ENCODE measurements around the gene NOL4.
"Not testable (repeated sequence)": the region's sequence is repeated elsewhere in the genome, so short reads cannot be mapped to it uniquely, and the experiment has no call there.

The NOL4 gene, protein sequence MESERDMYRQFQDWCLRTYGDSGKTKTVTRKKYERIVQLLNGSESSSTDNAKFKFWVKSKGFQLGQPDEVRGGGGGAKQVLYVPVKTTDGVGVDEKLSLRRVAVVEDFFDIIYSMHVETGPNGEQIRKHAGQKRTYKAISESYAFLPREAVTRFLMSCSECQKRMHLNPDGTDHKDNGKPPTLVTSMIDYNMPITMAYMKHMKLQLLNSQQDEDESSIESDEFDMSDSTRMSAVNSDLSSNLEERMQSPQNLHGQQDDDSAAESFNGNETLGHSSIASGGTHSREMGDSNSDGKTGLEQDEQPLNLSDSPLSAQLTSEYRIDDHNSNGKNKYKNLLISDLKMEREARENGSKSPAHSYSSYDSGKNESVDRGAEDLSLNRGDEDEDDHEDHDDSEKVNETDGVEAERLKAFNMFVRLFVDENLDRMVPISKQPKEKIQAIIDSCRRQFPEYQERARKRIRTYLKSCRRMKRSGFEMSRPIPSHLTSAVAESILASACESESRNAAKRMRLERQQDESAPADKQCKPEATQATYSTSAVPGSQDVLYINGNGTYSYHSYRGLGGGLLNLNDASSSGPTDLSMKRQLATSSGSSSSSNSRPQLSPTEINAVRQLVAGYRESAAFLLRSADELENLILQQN

DNA sequence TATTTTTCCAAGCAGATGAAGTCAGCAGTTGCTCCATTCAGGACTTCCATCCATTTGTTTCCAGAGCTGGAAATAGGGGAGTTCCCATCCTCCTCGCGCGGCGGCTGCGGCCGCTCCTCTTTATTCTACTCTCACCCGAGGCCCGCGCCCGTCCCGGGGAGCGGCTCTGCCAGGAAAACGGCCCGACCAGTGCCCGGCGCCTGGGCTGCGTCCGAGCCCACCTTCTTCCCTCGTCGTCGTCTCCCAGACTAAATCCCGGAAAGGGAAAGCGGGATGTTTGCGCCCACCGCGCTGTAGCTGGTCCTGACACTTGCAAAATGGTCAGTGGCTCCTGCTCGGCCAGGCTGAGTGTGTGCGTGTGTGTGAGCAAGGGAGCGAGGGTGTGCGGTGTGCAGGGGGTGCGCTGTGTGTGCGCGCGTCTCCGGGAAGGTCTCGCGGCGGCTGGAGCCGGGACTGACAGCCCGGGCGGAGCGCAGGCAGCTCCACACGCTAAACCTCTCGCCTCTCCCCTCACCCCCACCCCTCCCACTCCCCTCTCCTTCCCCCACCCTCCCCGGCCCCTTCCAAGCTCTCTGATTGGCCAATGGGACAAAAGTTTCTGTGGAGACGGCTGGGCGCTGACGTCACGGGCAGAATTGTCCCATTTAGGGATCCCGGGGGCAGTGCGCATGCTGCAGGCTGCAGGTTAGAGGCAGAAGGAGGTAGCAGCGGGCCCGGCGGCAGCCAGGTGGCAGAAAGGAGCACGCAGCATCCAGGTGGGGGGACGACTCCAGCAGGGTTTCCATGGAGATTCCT, at the start of gene NOL4:
Gene NOL4 (minus strand): TSS at position 491 of the 795 bp plus-strand sequence. CDS start 1,660 bp downstream, outside the sequence.
- DNase-seq, result no peak

- DNase-seq, result not testable (repeated sequence)
Observed at GRCh38 chr18:34266029-34266428, 41.3 kb upstream of the NOL4 start.

GRCh38 chr18:34261865-34262780, 37.4 kb upstream of the NOL4 start:
- no peak for DNase-seq

DNA sequence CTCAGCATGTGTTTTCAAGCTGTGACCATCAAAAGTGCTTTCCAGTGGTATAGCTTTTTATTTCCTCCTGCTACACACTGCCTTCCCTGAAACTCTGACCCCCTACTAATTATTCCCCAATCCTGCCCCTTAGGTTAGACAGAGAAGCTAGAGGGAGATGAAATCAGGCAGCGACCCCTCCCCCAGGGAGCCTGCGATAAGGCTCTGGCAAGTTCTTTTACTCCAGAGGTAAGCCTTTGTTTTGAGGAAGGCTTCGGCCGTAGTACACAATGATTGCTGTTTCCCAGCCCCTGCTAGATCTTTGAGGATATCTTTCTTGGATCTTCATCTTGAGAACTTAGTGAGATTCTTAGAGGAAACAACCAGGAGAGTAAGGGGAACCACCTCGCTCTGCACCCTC, 33.5 kb upstream of the NOL4 start:
- no peak for DNase-seq

GRCh38 chr18:34251919-34252318, 27.2 kb upstream of the NOL4 start:
- DNase-seq, result no peak

- no peak for DNase-seq
Observed at GRCh38 chr18:34248727-34249126, 24.0 kb upstream of the NOL4 start.

DNA sequence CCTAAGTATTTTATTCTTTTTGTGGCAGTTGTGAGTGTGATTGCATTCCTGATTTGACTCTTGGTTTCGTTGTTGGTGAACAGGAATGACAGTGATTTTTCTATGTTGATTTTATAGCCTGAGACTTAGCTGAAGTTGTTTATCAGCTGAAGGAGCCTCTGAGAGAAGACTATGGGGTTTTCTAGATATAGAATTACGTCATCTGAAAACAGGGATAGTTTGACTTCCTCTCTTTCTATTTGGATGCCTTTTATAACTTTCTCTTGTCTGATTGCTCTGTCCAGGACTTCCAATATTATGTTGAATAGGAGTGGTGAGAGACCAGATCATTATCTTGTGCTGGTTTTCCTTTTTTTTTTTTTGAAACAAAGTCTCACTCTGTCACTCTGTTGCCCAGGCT, 18.0 kb upstream of the NOL4 start:
- no peak for DNase-seq

GRCh38 chr18:34233781-34234388, 9.2 kb upstream of the NOL4 start:
- DNase-seq, result not testable (repeated sequence)

GRCh38 chr18:34225218-34225553, 473 bp upstream of the NOL4 start:
- no peak for DNase-seq

DNA sequence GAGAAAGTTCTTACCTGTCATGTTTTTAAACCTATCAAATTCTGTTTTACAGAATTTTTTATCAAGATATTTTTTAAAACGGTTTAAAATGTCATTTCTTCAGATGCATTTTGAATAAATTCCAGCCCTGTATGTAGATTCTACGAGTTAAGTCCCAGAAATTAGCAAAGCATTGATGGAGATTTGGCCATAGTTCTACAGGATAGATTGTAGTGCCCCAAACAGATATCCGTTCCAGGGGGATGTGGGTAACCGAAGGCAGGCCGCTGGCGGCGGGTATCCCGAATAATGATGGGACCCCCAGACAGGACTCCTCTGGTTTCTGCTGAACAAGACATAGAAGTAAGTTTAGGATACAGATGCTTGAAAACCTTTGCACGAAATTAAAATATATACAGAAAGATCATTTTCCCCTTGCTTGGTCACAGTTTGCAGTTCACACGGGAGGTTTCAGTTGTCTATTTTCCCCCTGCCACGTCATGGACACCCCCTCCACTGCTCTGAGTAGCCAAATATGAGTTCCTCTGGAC, 755 bp downstream of the NOL4 start:
- no peak for DNase-seq

GRCh38 chr18:34223164-34223892, 1.4 kb downstream of the NOL4 start:
- DNase-seq, result no peak

DNA sequence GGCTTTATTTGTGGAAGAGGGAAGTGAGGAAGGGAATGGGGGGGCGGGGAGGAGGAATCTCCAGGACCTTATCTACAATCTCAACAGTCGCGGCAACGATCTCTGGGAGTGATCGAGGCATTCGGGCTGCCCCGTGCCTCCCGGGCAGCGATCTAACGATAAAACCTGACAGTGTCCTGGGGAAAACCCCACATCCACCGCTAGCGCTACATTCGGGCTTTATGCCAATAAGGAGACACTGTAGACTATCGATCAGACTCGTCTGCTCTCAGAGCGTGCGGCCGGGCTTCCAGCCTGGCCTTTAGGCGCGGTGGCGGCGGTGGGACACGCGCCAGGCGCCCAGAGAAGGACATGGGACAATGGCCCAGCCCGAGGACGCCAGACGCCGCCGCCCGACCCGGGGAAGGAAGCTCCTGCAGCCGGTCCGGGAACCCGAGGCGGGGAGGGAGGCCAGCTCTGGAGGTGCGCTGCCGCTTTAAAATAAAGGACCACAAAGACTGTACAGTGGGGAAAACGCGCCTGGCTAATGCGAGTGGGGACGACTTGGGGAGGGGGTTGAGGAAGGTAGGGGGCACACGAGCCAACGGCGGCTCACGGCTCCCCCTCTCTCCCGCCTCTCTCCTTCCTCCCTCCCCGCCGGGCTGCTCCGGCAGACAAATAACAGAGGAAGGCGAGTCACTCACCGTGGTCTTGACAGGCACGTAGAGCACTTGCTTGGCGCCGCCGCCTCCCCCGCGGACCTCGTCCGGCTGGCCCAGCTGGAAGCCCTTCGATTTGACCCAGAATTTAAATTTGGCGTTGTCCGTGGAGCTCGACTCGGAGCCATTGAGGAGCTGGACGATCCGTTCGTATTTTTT, 2.2 kb downstream of the NOL4 start:
- no peak for DNase-seq

GRCh38 chr18:34221971-34222306, 2.8 kb downstream of the NOL4 start:
- DNase-seq, result no peak

DNA sequence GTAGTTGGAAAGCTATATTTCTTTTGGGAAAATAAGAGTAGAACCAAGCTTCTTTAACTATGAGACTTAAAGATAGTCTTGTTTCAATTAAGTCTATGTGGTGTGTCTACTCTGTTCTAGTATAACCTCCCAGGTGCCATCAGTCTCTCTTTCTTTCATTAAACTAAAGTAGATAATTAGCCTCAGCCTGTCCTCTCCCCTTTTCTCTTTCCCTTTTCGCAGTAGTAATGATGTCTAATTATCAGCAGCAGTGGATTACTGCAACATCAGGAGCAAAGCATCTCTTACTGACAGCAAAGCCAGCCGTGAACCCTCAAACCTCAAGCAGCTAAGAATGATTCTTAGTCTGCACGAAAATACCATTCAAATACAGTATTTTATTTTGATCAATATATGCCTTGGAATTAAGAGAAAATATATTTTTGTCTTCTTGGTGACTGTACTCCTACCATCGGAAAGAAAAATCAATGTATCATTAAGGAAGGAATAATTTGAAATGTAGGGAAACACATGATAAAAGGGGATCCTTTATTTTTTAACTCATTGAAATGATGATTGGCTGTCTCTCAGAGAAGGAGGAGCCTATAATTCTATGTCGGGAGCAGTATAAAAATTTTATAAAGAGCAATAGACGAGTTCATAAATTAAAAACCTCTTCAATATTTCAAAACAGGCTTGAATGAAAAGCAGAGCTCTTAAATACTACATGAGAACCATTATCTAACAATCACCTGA, 4.5 kb downstream of the NOL4 start:
- no peak for DNase-seq

DNA sequence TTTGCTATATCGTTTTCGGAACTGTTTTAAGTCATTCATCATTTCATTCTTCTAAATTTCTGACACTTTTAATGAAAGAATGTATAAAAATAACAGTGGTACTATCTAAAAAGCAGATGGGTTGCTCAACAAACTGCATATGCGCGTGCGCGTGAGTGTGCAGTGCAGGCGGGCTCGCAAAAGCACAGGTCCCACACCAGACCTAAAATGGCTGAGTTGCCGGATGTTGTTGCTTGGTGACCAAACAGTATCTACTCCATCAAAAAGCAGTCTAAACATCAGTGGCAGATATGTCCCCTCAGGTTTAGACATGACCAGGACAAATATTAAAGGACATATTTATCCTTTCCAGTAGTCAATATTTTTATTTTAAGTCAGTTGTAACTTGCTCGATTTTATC, 5.1 kb downstream of the NOL4 start:
- no peak for DNase-seq

GRCh38 chr18:34212511-34212910, 12.2 kb downstream of the NOL4 start:
- DNase-seq, result no peak

DNA sequence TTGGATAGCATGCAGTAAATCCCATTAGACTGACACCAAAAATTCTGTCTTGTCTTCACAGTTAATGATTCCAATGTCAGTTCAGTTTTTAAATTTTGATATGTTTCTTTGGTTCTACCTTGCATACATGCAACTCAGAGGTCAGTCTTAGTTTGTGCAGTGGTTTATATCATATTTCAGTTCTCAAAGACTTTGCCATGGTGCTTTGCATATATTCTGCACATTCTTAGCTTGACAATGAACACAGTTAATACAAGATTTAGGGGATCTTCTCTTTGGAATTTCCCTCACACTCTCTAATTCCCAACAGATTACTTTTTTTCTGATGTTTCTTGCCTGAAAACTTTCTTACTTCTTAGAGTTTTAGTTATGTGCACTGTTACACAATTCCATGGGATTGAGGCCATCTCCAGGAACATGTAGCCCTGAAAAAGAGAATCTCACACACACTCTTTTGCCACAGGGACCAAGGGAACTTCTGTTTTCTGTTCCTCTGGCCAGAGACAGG, 17.3 kb downstream of the NOL4 start:
- no peak for DNase-seq

DNA sequence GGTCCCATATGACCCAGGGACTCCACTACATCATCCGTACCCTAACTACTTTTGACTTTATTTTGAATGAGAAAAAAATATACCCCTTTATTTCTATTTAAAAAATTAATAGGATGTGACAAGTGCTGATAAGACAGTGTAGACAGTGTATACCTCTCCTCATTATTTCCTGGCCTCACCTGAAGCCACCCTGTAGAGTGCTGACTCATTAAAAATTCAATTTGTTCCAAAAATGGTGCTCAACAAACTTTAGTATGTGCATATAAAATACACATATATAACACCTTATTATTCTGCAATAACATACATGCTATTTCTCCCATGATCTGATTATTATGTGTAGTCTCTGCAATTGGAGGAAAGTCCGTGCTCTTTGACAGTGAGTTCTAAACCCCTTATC, 20.8 kb downstream of the NOL4 start:
- DNase-seq, result no peak

- DNase-seq, result no peak
Observed at GRCh38 chr18:34196256-34196655, 28.5 kb downstream of the NOL4 start.
